A673 (cell line): ENCODE measurements around the gene NT5DC2. TPM values are rescaled to one million over a fixed set of nuclear protein-coding genes. Genes with fewer than 3 reads are reported as not detected.

Source experiments
- BruUV-seq: library from RNA; stranded (reverse); fragments of 400-500 nt; replicated peaks from 2 replicates; lab custom pipeline; 2021; lab: Mats Ljungman, UMichigan
- CTCF ChIA-PET: fragments of 300-600 bp; sonication (Branson Sonifier 250); formaldehyde crosslinking; loops from one replicate; lab custom pipeline; 2022; ENCODE audit warnings: antibody characterized with exemption; lab: Charles Lee
- POLR2A ChIA-PET: fragments of 300-600 bp; sonication (Branson Sonifier 250); formaldehyde crosslinking; loops from one replicate; lab custom pipeline; 2022; ENCODE audit warnings: antibody characterized with exemption; ENCODE audit not compliant: low non-redundant PET; lab: Charles Lee
- DNase-seq: peaks from one replicate; pipeline ENCODE4 v3.0.0-alpha.2; 2015; ENCODE audit warnings: low spot score
- H3K27ac ChIP-seq: fragments of 200-600 bp; sonication (generic); 2 replicates; pipeline ENCODE4 v1.5.1; 2016; ENCODE audit warnings: mixed run types, low read depth, mild to moderate bottlenecking, mixed read lengths, antibody characterized with exemption, low read length; ENCODE audit not compliant: poor library complexity, severe bottlenecking
- H3K27me3 ChIP-seq: fragments of 200-600 bp; sonication (generic); replicated peaks from 2 replicates; pipeline ENCODE4 v1.6.1; 2017; ENCODE audit warnings: mixed run types, low read depth, mild to moderate bottlenecking, mixed read lengths, antibody characterized with exemption, low read length; ENCODE audit not compliant: insufficient read depth, poor library complexity
- H3K36me3 ChIP-seq: fragments of 200-600 bp; sonication (generic); 2 replicates; pipeline ENCODE4 v1.6.1; 2016; ENCODE audit warnings: mixed run types, mild to moderate bottlenecking, mixed read lengths, antibody characterized with exemption, low read length; ENCODE audit not compliant: insufficient read depth, poor library complexity, severe bottlenecking
- H3K4me1 ChIP-seq: fragments of 200-600 bp; sonication (generic); 2 replicates; pipeline ENCODE4 v1.6.1; 2017; ENCODE audit warnings: mixed run types, mild to moderate bottlenecking, mixed read lengths, antibody characterized with exemption, low read length; ENCODE audit not compliant: insufficient read depth, poor library complexity, severe bottlenecking
- H3K4me3 ChIP-seq: fragments of 200-600 bp; sonication (generic); 2 replicates; pipeline ENCODE4 v1.5.1; 2016; ENCODE audit warnings: low read depth, mixed run types, mild to moderate bottlenecking, mixed read lengths, low read length; ENCODE audit not compliant: poor library complexity, severe bottlenecking
- H3K9me3 ChIP-seq: fragments of 200-600 bp; sonication (generic); 2 replicates; pipeline ENCODE4 v1.6.1; 2016; ENCODE audit warnings: mixed run types, low read depth, mild to moderate bottlenecking, mixed read lengths, antibody characterized with exemption, low read length; ENCODE audit not compliant: poor library complexity, severe bottlenecking
- CTCF ChIP-seq: fragments of 300-800, 200-600 bp; sonication (generic); conservative IDR thresholded peaks from 2 replicates; pipeline ENCODE4 v1.5.1; 2017; ENCODE audit warnings: low read depth, mild to moderate bottlenecking, antibody characterized with exemption, low read length, moderate library complexity, mixed read lengths
- EZH2 ChIP-seq: fragments of 200-600 bp; sonication (generic); IDR thresholded peaks from 2 replicates; pipeline ENCODE4 v1.6.1; 2017; ENCODE audit warnings: borderline replicate concordance, low read depth, mild to moderate bottlenecking, mixed read lengths, antibody characterized with exemption, low read length; ENCODE audit not compliant: poor library complexity, severe bottlenecking
- intact Hi-C: fragments of 100-400 bp; cut with micrococcal nuclease; formaldehyde crosslinking; loops from one replicate; pipeline ENCODE4 v1.10.0; 2022; ENCODE audit not compliant: unreplicated experiment
- total RNA-seq: library from RNA; stranded (reverse); gene quantifications from 2 replicates; pipeline ENCODE4 v1.2.3, GENCODE V29; 2021

Gene NT5DC2
- total RNA-seq, 1 experiment from 2014 or later: 108 TPM

DNA sequence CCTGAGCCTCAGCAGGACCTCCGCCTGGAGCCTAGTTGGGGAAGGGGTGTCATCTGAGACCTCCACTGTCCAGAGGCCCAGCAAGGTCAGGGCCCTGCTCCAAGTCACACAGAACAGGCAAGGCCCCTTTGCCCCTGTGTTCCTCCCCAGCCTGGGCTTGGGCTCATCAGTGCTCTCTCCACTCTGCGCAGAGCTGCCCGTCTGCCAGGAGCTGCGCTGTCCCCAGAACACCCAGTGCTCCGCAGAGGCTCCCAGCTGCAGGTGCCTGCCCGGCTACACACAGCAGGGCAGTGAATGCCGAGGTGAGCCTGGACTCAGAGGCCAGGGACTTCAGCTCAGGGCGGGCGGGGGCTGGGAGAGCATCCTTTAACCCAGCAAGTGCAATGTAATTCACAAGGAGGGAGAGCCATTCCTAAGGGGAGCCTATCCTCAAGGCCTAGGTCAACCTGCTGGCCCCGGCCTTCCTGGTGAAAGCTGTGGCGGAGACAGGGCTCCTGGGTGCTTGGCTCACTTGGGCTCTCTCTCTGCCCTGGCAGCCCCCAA, 30.8 kb downstream of the NT5DC2 start:
- no peaks in the 10 kb centered on the region for H3K36me3 ChIP-seq
- no peaks in the 10 kb centered on the region for H3K9me3 ChIP-seq
- H3K4me1 ChIP-seq: no peaks in the 10 kb centered on the region
- BruUV-seq: no TSS peak
- no peak overlapping the region for H3K4me3 ChIP-seq
- TF ChIP-seq EZH2 (no peak), CTCF (no peak)
- no peak for DNase-seq
- ChIA-PET POLR2A (no interaction called here), CTCF (no interaction called here)
- H3K27me3 ChIP-seq: no peaks in the 10 kb centered on the region
- no peak overlapping the region for H3K27ac ChIP-seq
- intact Hi-C loops: no loop called here

GRCh38 chr3:52502001-52502400, 31.7 kb downstream of the NT5DC2 start:
- intact Hi-C loops: no loop called here
- Histone ChIP-seq H3K27ac (no peak overlapping the region), H3K36me3 (no peaks in the 10 kb centered on the region), H3K27me3 (no peaks in the 10 kb centered on the region), H3K4me1 (no peaks in the 10 kb centered on the region), H3K4me3 (no peak overlapping the region), H3K9me3 (no peaks in the 10 kb centered on the region)
- CTCF ChIA-PET: no interaction called here
- no TSS peak for BruUV-seq
- no peak for DNase-seq
- TF ChIP-seq EZH2: no peak
- no peak for TF ChIP-seq CTCF
- POLR2A ChIA-PET: no interaction called here

DNA sequence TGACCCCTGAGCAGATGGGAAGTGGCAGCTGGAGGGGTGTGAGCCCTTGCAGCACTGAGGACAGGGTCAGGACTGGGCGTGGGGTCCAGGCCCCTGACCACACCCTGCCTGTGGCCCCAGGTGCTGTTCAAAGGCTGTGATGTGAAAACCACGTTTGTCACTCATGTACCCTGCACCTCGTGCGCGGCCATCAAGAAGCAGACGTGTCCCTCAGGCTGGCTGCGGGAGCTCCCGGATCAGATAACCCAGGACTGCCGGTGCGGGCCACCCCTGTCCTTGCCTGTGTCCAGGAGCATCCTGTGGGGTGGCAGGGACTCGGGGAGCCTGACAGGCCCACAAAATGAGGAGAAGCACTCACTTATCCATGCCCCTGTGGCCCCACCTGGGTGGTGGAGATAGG, 32.6 kb downstream of the NT5DC2 start:
- no peak overlapping the region for H3K4me3 ChIP-seq
- POLR2A ChIA-PET: no interaction called here
- no peaks in the 10 kb centered on the region for H3K4me1 ChIP-seq
- H3K9me3 ChIP-seq: no peaks in the 10 kb centered on the region
- no peak for DNase-seq
- no peak for TF ChIP-seq EZH2
- no peak for TF ChIP-seq CTCF
- no TSS peak for BruUV-seq
- intact Hi-C loops: no loop called here
- no peaks in the 10 kb centered on the region for H3K27me3 ChIP-seq
- no peak overlapping the region for H3K27ac ChIP-seq
- no peaks in the 10 kb centered on the region for H3K36me3 ChIP-seq
- CTCF ChIA-PET: no interaction called here
